T-helper 2 cell treated with Interferon-gamma antibody and Interleukin-4, amounts not matched to agents 5 μg/mL and 100 μg/mL, for 36 hours (primary cell): ENCODE data around the gene CD80.
A peak's percentile ranks its signal among the peaks of the same experiment; 100 is the strongest.

Experiments used
- DNase-seq: peaks from one replicate; pipeline ENCODE4 v3.0.0; 2021; ENCODE audit warnings: low spot score
- H3K27ac Mint-ChIP-seq: one replicate; pipeline ENCODE4 v1.8.0; 2021; ENCODE audit warnings: mild to moderate bottlenecking, mixed read lengths
- H3K27me3 Mint-ChIP-seq: one replicate; pipeline ENCODE4 v1.8.0; 2021; ENCODE audit warnings: low read depth, mixed read lengths
- H3K36me3 Mint-ChIP-seq: one replicate; pipeline ENCODE4 v1.8.0; 2021; ENCODE audit warnings: low read depth, mixed read lengths
- H3K4me1 Mint-ChIP-seq: one replicate; pipeline ENCODE4 v1.8.0; 2021; ENCODE audit warnings: low read depth, mixed read lengths
- H3K4me3 Mint-ChIP-seq: one replicate; pipeline ENCODE4 v1.8.0; 2022; ENCODE audit warnings: mild to moderate bottlenecking, moderate library complexity, mixed read lengths
- H3K9me3 Mint-ChIP-seq: one replicate; pipeline ENCODE4 v1.8.0; 2021; ENCODE audit warnings: mixed read lengths

CD80 gene

GRCh38 chr3:119514637-119515036, 44.8 kb downstream of the CD80 start:
- no peak for DNase-seq
- H3K4me3 Mint-ChIP-seq, result no peak overlapping the region
- H3K27ac Mint-ChIP-seq, result no peak overlapping the region
- H3K9me3 Mint-ChIP-seq, result peaks cover 1% of the 10 kb centered on the region
- H3K36me3 Mint-ChIP-seq, result peaks cover 54% of the 10 kb centered on the region
- no peaks in the 10 kb centered on the region for H3K27me3 Mint-ChIP-seq
- H3K4me1 Mint-ChIP-seq, result peaks cover 3% of the 10 kb centered on the region

GRCh38 chr3:119510690-119511089, 48.7 kb downstream of the CD80 start:
- H3K4me1 Mint-ChIP-seq, result peaks cover 34% of the 10 kb centered on the region
- H3K27me3 Mint-ChIP-seq, result no peaks in the 10 kb centered on the region
- no peak for DNase-seq
- no peak overlapping the region for H3K4me3 Mint-ChIP-seq
- peaks cover 50% of the 10 kb centered on the region for H3K36me3 Mint-ChIP-seq
- no peak overlapping the region for H3K27ac Mint-ChIP-seq
- no peaks in the 10 kb centered on the region for H3K9me3 Mint-ChIP-seq

GRCh38 chr3:119508172-119508845, 51.1 kb downstream of the CD80 start:
- Mint-ChIP-seq H3K27ac (peak overlapping the region; percentile 77), H3K4me1 (peaks cover 36% of the 10 kb centered on the region), H3K36me3 (peaks cover 50% of the 10 kb centered on the region), H3K9me3 (no peaks in the 10 kb centered on the region), H3K27me3 (no peaks in the 10 kb centered on the region), H3K4me3 (peak overlapping the region; percentile 42)
- DNase-seq, result peak; percentile 57

- no peaks in the 10 kb centered on the region for H3K27me3 Mint-ChIP-seq
- DNase-seq, result no peak
- peak overlapping the region; percentile 64 for H3K27ac Mint-ChIP-seq
- H3K4me1 Mint-ChIP-seq, result peaks cover 33% of the 10 kb centered on the region
- H3K9me3 Mint-ChIP-seq, result no peaks in the 10 kb centered on the region
- peak overlapping the region; percentile 83 for H3K4me3 Mint-ChIP-seq
- H3K36me3 Mint-ChIP-seq, result peaks cover 49% of the 10 kb centered on the region
Observed at GRCh38 chr3:119507404-119507803, 52.0 kb downstream of the CD80 start.

DNA sequence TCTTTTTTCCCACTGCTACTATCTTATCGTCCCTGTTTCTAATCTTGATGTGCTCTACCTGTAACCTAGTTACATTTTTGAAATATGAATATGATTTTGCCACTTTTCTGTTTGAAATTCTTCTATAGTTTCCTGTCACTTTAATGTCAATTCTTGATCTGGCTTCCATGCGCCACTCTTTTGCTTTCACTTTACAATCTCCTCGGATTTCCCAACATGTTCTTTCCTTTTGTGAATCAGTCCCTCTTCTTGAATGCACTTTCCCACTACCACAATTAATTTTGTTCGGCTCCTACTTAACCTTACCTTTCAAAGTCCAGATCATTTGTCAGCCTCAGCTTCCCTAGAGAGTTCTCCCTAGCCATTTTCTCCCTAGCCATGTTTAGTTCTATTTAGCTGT, 52.8 kb downstream of the CD80 start:
- Mint-ChIP-seq H3K36me3 (peaks cover 49% of the 10 kb centered on the region), H3K27ac (peak overlapping the region; percentile 81), H3K4me1 (peaks cover 33% of the 10 kb centered on the region), H3K4me3 (peak overlapping the region; percentile 83), H3K27me3 (no peaks in the 10 kb centered on the region), H3K9me3 (no peaks in the 10 kb centered on the region)
- no peak for DNase-seq

DNA sequence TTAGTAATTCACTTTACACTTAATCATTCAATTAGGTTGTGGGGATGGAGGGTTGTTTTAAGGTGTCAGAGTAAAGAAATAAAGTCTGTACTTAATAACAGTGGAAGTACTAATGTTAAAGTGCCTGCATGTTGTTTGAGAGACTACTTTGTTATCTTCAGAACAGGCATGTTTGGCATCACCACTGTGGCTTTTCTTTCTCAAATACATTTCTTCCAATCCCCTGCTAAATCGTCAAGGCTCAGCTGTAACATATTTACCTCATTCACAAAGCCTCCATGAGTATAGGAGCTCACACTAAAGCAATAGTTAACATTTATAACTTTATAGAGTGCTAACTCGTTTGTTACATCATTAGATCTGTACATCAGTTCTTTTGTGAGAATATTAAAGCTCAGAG, 58.5 kb downstream of the CD80 start:
- peaks cover 32% of the 10 kb centered on the region for H3K4me1 Mint-ChIP-seq
- H3K27ac Mint-ChIP-seq, result peak overlapping the region; percentile 12
- H3K9me3 Mint-ChIP-seq, result no peaks in the 10 kb centered on the region
- peaks cover 23% of the 10 kb centered on the region for H3K36me3 Mint-ChIP-seq
- no peak for DNase-seq
- no peaks in the 10 kb centered on the region for H3K27me3 Mint-ChIP-seq
- no peak overlapping the region for H3K4me3 Mint-ChIP-seq

GRCh38 chr3:119500265-119500664, 59.1 kb downstream of the CD80 start:
- Mint-ChIP-seq H3K4me3 (peak overlapping the region; percentile 25), H3K36me3 (peaks cover 19% of the 10 kb centered on the region), H3K4me1 (peaks cover 29% of the 10 kb centered on the region), H3K9me3 (no peaks in the 10 kb centered on the region), H3K27ac (no peak overlapping the region), H3K27me3 (no peaks in the 10 kb centered on the region)
- DNase-seq, result no peak

- no peaks in the 10 kb centered on the region for H3K27me3 Mint-ChIP-seq
- peaks cover 28% of the 10 kb centered on the region for H3K4me1 Mint-ChIP-seq
- peak within 1 kb of the TSS; percentile 99 for H3K4me3 Mint-ChIP-seq
- no peaks in the 10 kb centered on the region for H3K9me3 Mint-ChIP-seq
- DNase-seq, result peak; percentile 97
- H3K36me3 Mint-ChIP-seq, result peaks cover 10% of the 10 kb centered on the region
- peak within 1 kb of the TSS; percentile 97 for H3K27ac Mint-ChIP-seq
Observed at GRCh38 chr3:119498186-119499011, 61.0 kb downstream of the CD80 start, which contains the start of gene TIMMDC1. TIMMDC1 (plus strand) TSS chr3:119498547; CDS start chr3:119498734, 187 bp downstream.

GRCh38 chr3:119497820-119498185, 61.6 kb downstream of the CD80 start:
- peak overlapping the region; percentile 99 for H3K4me3 Mint-ChIP-seq
- DNase-seq, result no peak
- no peaks in the 10 kb centered on the region for H3K27me3 Mint-ChIP-seq
- no peaks in the 10 kb centered on the region for H3K9me3 Mint-ChIP-seq
- H3K27ac Mint-ChIP-seq, result peak overlapping the region; percentile 97
- H3K36me3 Mint-ChIP-seq, result peaks cover 12% of the 10 kb centered on the region
- peaks cover 28% of the 10 kb centered on the region for H3K4me1 Mint-ChIP-seq

DNA sequence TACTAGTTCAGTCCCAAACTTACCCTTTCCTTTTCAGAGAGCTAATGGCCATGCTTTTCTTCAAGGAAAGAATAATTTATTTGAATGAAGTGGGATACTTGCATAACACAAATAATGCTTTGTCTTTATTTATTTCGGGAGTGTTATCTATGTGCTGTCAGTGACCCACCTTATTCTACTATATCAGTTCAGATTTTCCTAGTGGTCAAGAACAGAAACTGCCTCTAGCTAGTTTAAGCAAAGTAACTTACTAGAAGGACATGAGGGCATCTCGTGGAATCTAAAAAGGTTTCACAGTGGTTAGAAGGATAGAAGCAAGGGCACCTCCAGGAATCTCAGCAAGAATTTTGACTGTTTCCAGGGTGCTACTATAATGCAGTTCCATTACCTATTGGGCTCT, 64.8 kb downstream of the CD80 start:
- H3K27me3 Mint-ChIP-seq, result no peaks in the 10 kb centered on the region
- H3K4me1 Mint-ChIP-seq, result peaks cover 11% of the 10 kb centered on the region
- H3K9me3 Mint-ChIP-seq, result no peaks in the 10 kb centered on the region
- H3K4me3 Mint-ChIP-seq, result no peak overlapping the region
- H3K36me3 Mint-ChIP-seq, result peaks cover 23% of the 10 kb centered on the region
- no peak overlapping the region for H3K27ac Mint-ChIP-seq
- DNase-seq, result no peak

GRCh38 chr3:119492810-119493209, 66.6 kb downstream of the CD80 start:
- Mint-ChIP-seq H3K36me3 (peaks cover 23% of the 10 kb centered on the region), H3K9me3 (no peaks in the 10 kb centered on the region), H3K27ac (no peak overlapping the region), H3K27me3 (no peaks in the 10 kb centered on the region), H3K4me3 (no peak overlapping the region), H3K4me1 (peaks cover 9% of the 10 kb centered on the region)
- DNase-seq, result no peak

- no peak for DNase-seq
- Mint-ChIP-seq H3K9me3 (no peaks in the 10 kb centered on the region), H3K27me3 (no peaks in the 10 kb centered on the region), H3K36me3 (peaks cover 24% of the 10 kb centered on the region), H3K4me3 (no peak overlapping the region), H3K4me1 (peaks cover 4% of the 10 kb centered on the region), H3K27ac (no peak overlapping the region)
Observed at GRCh38 chr3:119492128-119492527, 67.3 kb downstream of the CD80 start.

DNA sequence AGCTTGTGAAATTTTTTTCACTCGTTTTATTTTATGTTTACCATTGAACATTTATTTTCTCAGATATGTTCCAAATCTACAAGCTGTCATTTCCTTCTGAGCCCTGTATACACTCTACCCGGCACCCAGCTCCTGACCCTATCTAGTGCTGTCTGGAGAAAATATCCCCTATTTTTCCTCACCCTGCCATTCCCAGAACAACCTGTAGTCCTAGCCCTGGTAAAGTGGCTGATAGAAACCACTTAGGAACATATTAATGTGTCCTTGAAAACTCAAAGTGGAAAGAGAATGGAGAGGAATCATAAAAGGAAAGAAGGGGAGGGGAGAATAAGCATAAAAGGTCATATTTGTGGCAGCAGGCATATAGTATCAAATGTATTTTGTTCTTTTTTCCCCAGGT, 69.3 kb downstream of the CD80 start:
- Mint-ChIP-seq H3K9me3 (no peaks in the 10 kb centered on the region), H3K4me1 (no peaks in the 10 kb centered on the region), H3K4me3 (no peak overlapping the region), H3K36me3 (peaks cover 38% of the 10 kb centered on the region), H3K27ac (no peak overlapping the region), H3K27me3 (no peaks in the 10 kb centered on the region)
- DNase-seq, result no peak

- Mint-ChIP-seq H3K9me3 (no peaks in the 10 kb centered on the region), H3K4me1 (no peaks in the 10 kb centered on the region), H3K27ac (no peak overlapping the region), H3K36me3 (peaks cover 30% of the 10 kb centered on the region), H3K4me3 (no peak overlapping the region), H3K27me3 (no peaks in the 10 kb centered on the region)
- DNase-seq, result no peak
Observed at GRCh38 chr3:119485563-119485962, 73.9 kb downstream of the CD80 start.
